HCT116 (cell line): Measurements from ENCODE around the gene PROCA1. TPM values are rescaled to one million over a fixed set of nuclear protein-coding genes. Genes with fewer than 3 reads are reported as not detected.
A peak's percentile ranks its signal among the peaks of the same experiment; 100 is the strongest.

Experiments used
- ATAC-seq: fragments of 200-7000 bp; cut with Tn5 transposase; 2 replicates; pipeline ENCODE4 v1.9.1; 2020; ENCODE audit warnings: mild to moderate bottlenecking, moderate library complexity
- BruUV-seq: library from RNA; stranded (reverse); fragments of 400-500 nt; replicated peaks from 2 replicates; lab custom pipeline; 2021; lab: Mats Ljungman, UMichigan
- CTCF ChIA-PET: fragments of 300-600 bp; sonication (Branson Sonifier 250); formaldehyde crosslinking; loops from one replicate; lab custom pipeline; 2021; ENCODE audit warnings: antibody characterized with exemption; lab: Charles Lee
- POLR2A ChIA-PET: fragments of 300-600, 350-600 bp; sonication (Branson Sonifier 250); formaldehyde crosslinking; loops from one replicate; lab custom pipeline; 2021; ENCODE audit warnings: antibody characterized with exemption; lab: Charles Lee
- RAD21 ChIA-PET, 2 experiments: fragments of 300-600 bp; sonication (Branson Sonifier 250); formaldehyde crosslinking; loops; one replicate each; lab custom pipeline; 2023; ENCODE audit warnings: low total read pairs in 2 of 2; ENCODE audit not compliant: uncharacterized antibody in 2 of 2, unreplicated experiment in 2 of 2, low non-redundant PET in 1 of 2; lab: Charles Lee
- DNase-seq: peaks from one replicate; pipeline ENCODE4 v3.0.0-alpha.2; 2010; ENCODE audit warnings: low read depth, low spot score
- H2AFZ ChIP-seq: fragments of 200-600 bp; shearing (Covaris generic), sonication (generic); 2 replicates; pipeline ENCODE4 v1.6.1; 2017; ENCODE audit warnings: low read depth, mixed run types, mixed read lengths, antibody characterized with exemption, low read length; ENCODE audit not compliant: poor library complexity, severe bottlenecking
- H3K27ac ChIP-seq: 2 replicates; pipeline ENCODE4 v1.5.1; 2012; ENCODE audit warnings: low read depth, low read length
- H3K27me3 ChIP-seq: fragments of 200-600 bp; sonication (generic); 2 replicates; pipeline ENCODE4 v1.6.1; 2016; ENCODE audit warnings: mixed run types, low read length, mixed read lengths; ENCODE audit not compliant: insufficient read depth
- H3K36me3 ChIP-seq, 2 experiments: fragments of 200-500 bp in 1 of 2; fragments of 200-600 bp in 1 of 2; sonication (Bioruptor generic) in 1 of 2; sonication (generic) in 1 of 2; 2 replicates each; pipeline versions ENCODE4 v1.5.1 to v1.6.1; 2014 to 2016; ENCODE audit warnings: low read length in 2 of 2, inconsistent platforms in 1 of 2, mixed read lengths in 1 of 2, mixed run types in 1 of 2; ENCODE audit not compliant: insufficient read depth in 2 of 2, control insufficient read depth in 1 of 2
- H3K4me1 ChIP-seq, 2 experiments: fragments of 200-600 bp in 1 of 2; sonication (generic) in 1 of 2; 2 replicates each; pipeline versions ENCODE4 v1.5.1 to v1.6.1; 2012 to 2017; ENCODE audit warnings: low read length in 2 of 2, inconsistent platforms in 1 of 2, mild to moderate bottlenecking in 1 of 2, mixed read lengths in 1 of 2, mixed run types in 1 of 2, moderate library complexity in 1 of 2; ENCODE audit not compliant: insufficient read depth in 2 of 2, control insufficient read depth in 1 of 2
- H3K4me2 ChIP-seq: fragments of 200-600 bp; sonication (generic); 2 replicates; pipeline ENCODE4 v1.6.1; 2017; ENCODE audit warnings: mixed run types, low read length, mixed read lengths
- H3K4me3 ChIP-seq, 2 experiments: fragments of 200-600 bp in 1 of 2; sonication (generic) in 1 of 2; replicated peaks in 1 of 2; 2 replicates each; pipeline ENCODE4 v1.5.1; 2011 to 2016; ENCODE audit warnings: low read length in 2 of 2, control low read depth in 1 of 2, low read depth in 1 of 2, mild to moderate bottlenecking in 1 of 2, mixed read lengths in 1 of 2, mixed run types in 1 of 2
- H3K79me2 ChIP-seq: fragments of 200-600 bp; sonication (generic); 2 replicates; pipeline ENCODE4 v1.6.1; 2017; ENCODE audit warnings: mild to moderate bottlenecking, mixed run types, low read length, moderate library complexity, mixed read lengths; ENCODE audit not compliant: insufficient read depth
- H3K9ac ChIP-seq: fragments of 200-600 bp; sonication (generic); 2 replicates; pipeline ENCODE4 v1.6.1; 2016; ENCODE audit warnings: low read length, mixed read lengths
- H3K9me2 ChIP-seq: fragments of 200-600 bp; sonication (generic), shearing (Covaris generic); 2 replicates; pipeline ENCODE4 v1.6.1; 2017; ENCODE audit warnings: mixed run types, mild to moderate bottlenecking, moderate library complexity; ENCODE audit not compliant: insufficient read depth
- H3K9me3 ChIP-seq, 2 experiments: fragments of 200-500 bp in 1 of 2; fragments of 200-600 bp in 1 of 2; sonication (Bioruptor generic) in 1 of 2; sonication (generic) in 1 of 2; 2 replicates each; pipeline ENCODE4 v1.6.1; 2014 to 2017; ENCODE audit warnings: low read length in 2 of 2, mixed read lengths in 2 of 2, inconsistent platforms in 1 of 2, low read depth in 1 of 2, mild to moderate bottlenecking in 1 of 2, mixed run types in 1 of 2, moderate library complexity in 1 of 2; ENCODE audit not compliant: control insufficient read depth in 1 of 2, insufficient read depth in 1 of 2
- H4K20me1 ChIP-seq: fragments of 200-600 bp; sonication (generic), shearing (Covaris generic); 2 replicates; pipeline ENCODE4 v1.6.1; 2017; ENCODE audit warnings: mixed run types, mild to moderate bottlenecking, moderate library complexity; ENCODE audit not compliant: insufficient read depth
- CBX3 ChIP-seq: IDR thresholded peaks from 2 replicates; pipeline ENCODE4 v1.6.1; 2012; ENCODE audit warnings: low read depth
- EGR1 ChIP-seq: IDR thresholded peaks from 2 replicates; pipeline ENCODE4 v1.6.1; 2012; ENCODE audit warnings: low read depth
- ELF1 ChIP-seq: IDR thresholded peaks from 2 replicates; pipeline ENCODE4 v1.6.1; 2012; ENCODE audit warnings: low read depth, borderline replicate concordance
- EZH2 ChIP-seq: fragments of 200-600 bp; sonication (generic); IDR thresholded peaks from 2 replicates; pipeline ENCODE4 v1.6.1; 2017; ENCODE audit warnings: antibody characterized with exemption, mixed run types
- EZH2phosphoT487 ChIP-seq: fragments of 200-600 bp; IDR thresholded peaks from 2 replicates; pipeline ENCODE4 v1.6.1; 2018; ENCODE audit warnings: antibody characterized with exemption, borderline replicate concordance
- FOSL1 ChIP-seq: IDR thresholded peaks from 2 replicates; pipeline ENCODE4 v1.6.1; 2012; ENCODE audit warnings: low read depth
- JUND ChIP-seq: IDR thresholded peaks from 2 replicates; pipeline ENCODE4 v1.6.1; 2012
- POLR2A ChIP-seq: IDR thresholded peaks from 2 replicates; pipeline ENCODE4 v1.7.0; 2011; ENCODE audit warnings: borderline replicate concordance; ENCODE audit not compliant: insufficient read depth, insufficient read length; ENCODE audit errors: extremely low read depth
- POLR2AphosphoS5 ChIP-seq: IDR thresholded peaks from 2 replicates; pipeline ENCODE4 v1.6.1; 2011; ENCODE audit warnings: mild to moderate bottlenecking, low read depth, low read length, moderate library complexity
- SP1 ChIP-seq: IDR thresholded peaks from 2 replicates; pipeline ENCODE4 v1.6.1; 2012; ENCODE audit warnings: low read depth
- TCF7L2 ChIP-seq: IDR thresholded peaks from 2 replicates; pipeline ENCODE4 v1.7.0; 2011; ENCODE audit warnings: borderline replicate concordance, inconsistent platforms; ENCODE audit not compliant: insufficient read depth, insufficient read length; ENCODE audit errors: extremely low read depth
- ZFX ChIP-seq: fragments of 450-650 bp; IDR thresholded peaks from 2 replicates; pipeline ENCODE4 v1.6.1; 2017
- ZNF274 ChIP-seq: fragments of 200-500 bp; sonication (Bioruptor generic); IDR thresholded peaks from 2 replicates; pipeline ENCODE4 v1.6.1; 2014; ENCODE audit warnings: mild to moderate bottlenecking, low read depth, low read length, inconsistent platforms
- intact Hi-C: fragments of 100-400 bp; cut with micrococcal nuclease; formaldehyde crosslinking; loops from 2 replicates; pipeline ENCODE4 v1.10.0; 2022
- total RNA-seq: library from RNA; stranded (reverse); gene quantifications from one replicate; pipeline ENCODE4 v1.2.1, GENCODE V29; 2021; ENCODE audit not compliant: unreplicated experiment
- TF ChIP-seq, protein P1 (sequence below): IDR thresholded peaks from 2 replicates; pipeline ENCODE4 v1.6.1; 2012
- TF ChIP-seq, protein P2 (sequence below), 3 experiments: fragments of 200-600 bp in 1 of 3; sonication (generic) in 1 of 3; IDR thresholded peaks in 2 of 3; conservative IDR thresholded peaks in 1 of 3; 2 replicates each; pipeline ENCODE4 v1.5.1; 2012 to 2017; ENCODE audit warnings: low read depth in 2 of 3, low read length in 2 of 3, antibody characterized with exemption in 1 of 3, borderline replicate concordance in 1 of 3, control low read depth in 1 of 3, mild to moderate bottlenecking in 1 of 3, mixed read lengths in 1 of 3, mixed run types in 1 of 3, moderate library complexity in 1 of 3; ENCODE audit not compliant: insufficient read depth in 1 of 3

PROCA1 gene
- total RNA-seq, 1 experiment from 2014 or later, result 0.96 TPM

DNA sequence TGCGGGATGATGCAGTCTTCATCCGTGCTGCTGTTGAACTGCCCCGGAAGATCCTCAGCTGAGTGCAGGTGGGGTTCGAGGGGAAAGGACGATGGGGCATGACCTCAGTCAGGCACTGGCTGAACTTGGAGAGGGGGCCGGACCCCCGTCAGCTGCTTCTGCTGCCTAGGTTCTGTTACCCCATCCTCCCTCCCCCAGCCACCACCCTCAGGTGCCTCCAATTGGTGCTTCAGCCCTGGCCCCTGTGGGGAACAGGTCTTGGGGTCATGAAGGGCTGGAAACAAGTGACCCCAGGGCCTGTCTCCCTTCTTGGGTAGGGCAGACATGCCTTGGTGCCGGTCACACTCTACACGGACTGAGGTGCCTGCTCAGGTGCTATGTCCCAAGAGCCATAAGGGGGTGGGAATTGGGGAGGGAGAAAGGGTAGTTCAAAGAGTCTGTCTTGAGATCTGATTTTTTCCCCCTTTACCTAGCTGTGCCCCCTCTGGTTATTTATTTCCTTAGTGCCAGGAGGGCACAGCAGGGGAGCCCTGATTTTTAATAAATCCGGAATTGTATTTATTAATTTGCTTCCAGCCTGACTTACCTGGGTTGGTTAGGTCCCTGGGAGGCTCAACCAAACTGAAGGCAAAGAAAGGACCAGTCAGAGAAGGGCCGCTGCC, 38.0 kb upstream of the PROCA1 start:
- no TSS peak for BruUV-seq
- ATAC-seq (peak; percentile 4), DNase-seq (no peak)
- ChIA-PET POLR2A (interaction anchor here (0.6 to 11.6 kb wide), 5 partner anchors 14 to 28 kb away, joined by 3 to 149 read pairs (median 4); partner anchors contain the start of genes NEK8 and TLCD1), RAD21 (interaction anchor here (1.4 to 1.9 kb wide), 2 partner anchors 22 to 23 kb away, joined by 13 to 28 read pairs; partner anchors contain the start of genes TLCD1 (in 2 of the 2) and NEK8 (in 1 of the 2)), CTCF (interaction anchor here (0.6 to 13.6 kb wide), 14 partner anchors 12 to 202 kb away, joined by 3 to 207 read pairs (median 5); partner anchors contain the start of genes NEK8, PHF12, RPL23A and TLCD1)
- Histone ChIP-seq H3K79me2 (peaks cover 57% of the 10 kb centered on the region), H3K4me3 (no peak overlapping the region), H3K9me2 (no peaks in the 10 kb centered on the region), H4K20me1 (peaks cover 32% of the 10 kb centered on the region; the same call in 1 of the 2 replicates), H3K27ac (peak overlapping the region; percentile 98), H3K36me3 (peaks cover 32 to 56% of the 10 kb centered on the region in 2 experiments), H3K9me3 (no peaks in the 10 kb centered on the region), H3K4me2 (peak overlapping the region; percentile 17; the same call in 1 of the 2 replicates), H2AFZ (no peak overlapping the region), H3K4me1 (peaks cover 22 to 46% of the 10 kb centered on the region in 2 experiments), H3K9ac (0 out of 2 replicates have a peak overlapping the region, but pooled peaks have one; percentile 14)
- intact Hi-C loops, result loop anchor here (1.0 kb wide), 1 partner anchor 22 kb away; no protein-coding TSS in a partner anchor
- TF ChIP-seq JUND, result no peak
- no peak for TF ChIP-seq FOSL1
- no peak for TF ChIP-seq TCF7L2
- no peak for TF ChIP-seq ZNF274
- no peak for TF ChIP-seq EZH2
- TF ChIP-seq, protein P1, sequence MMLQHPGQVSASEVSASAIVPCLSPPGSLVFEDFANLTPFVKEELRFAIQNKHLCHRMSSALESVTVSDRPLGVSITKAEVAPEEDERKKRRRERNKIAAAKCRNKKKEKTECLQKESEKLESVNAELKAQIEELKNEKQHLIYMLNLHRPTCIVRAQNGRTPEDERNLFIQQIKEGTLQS, result no peak
- TF ChIP-seq EGR1, result no peak
- no peak for TF ChIP-seq POLR2AphosphoS5
- no peak for TF ChIP-seq ZFX
- TF ChIP-seq ELF1, result no peak
- no peak for TF ChIP-seq CBX3
- no peak for TF ChIP-seq SP1
- no peak for TF ChIP-seq POLR2A
- TF ChIP-seq, protein P2, sequence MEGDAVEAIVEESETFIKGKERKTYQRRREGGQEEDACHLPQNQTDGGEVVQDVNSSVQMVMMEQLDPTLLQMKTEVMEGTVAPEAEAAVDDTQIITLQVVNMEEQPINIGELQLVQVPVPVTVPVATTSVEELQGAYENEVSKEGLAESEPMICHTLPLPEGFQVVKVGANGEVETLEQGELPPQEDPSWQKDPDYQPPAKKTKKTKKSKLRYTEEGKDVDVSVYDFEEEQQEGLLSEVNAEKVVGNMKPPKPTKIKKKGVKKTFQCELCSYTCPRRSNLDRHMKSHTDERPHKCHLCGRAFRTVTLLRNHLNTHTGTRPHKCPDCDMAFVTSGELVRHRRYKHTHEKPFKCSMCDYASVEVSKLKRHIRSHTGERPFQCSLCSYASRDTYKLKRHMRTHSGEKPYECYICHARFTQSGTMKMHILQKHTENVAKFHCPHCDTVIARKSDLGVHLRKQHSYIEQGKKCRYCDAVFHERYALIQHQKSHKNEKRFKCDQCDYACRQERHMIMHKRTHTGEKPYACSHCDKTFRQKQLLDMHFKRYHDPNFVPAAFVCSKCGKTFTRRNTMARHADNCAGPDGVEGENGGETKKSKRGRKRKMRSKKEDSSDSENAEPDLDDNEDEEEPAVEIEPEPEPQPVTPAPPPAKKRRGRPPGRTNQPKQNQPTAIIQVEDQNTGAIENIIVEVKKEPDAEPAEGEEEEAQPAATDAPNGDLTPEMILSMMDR (IDR thresholded peaks at IDR 0.05 in 2 of 3, conservative IDR thresholded peaks at IDR 0.05 in 1 of 3; ENCODE audit: borderline replicate concordance in 1 of 3, insufficient read depth in 1 of 3, low read depth in 2 of 3, low read length in 2 of 3), result no peak
- TF ChIP-seq EZH2phosphoT487, result no peak
- TF ChIP-seq, all 23 proteins: peak for 0
- no peaks in the 10 kb centered on the region for H3K27me3 ChIP-seq
